CD4-positive, alpha-beta T cell (primary cell): ENCODE results near the gene SUGP1. TPM values are rescaled to one million over a fixed set of nuclear protein-coding genes. Genes with fewer than 3 reads are reported as not detected.
"Not testable (repeated sequence)": the region's sequence is repeated elsewhere in the genome, so short reads cannot be mapped to it uniquely, and the experiment has no call there.

Source experiments
- ATAC-seq: fragments of 200-7000 bp; cut with Tn5 transposase; one replicate; pipeline ENCODE4 v1.10.0; 2022; ENCODE audit warnings: mild to moderate bottlenecking; ENCODE audit not compliant: poor library complexity
- CTCF ChIA-PET: fragments of 350-600 bp; sonication (Branson Sonifier 250); formaldehyde crosslinking; loops from one replicate; lab custom pipeline; 2021; ENCODE audit warnings: antibody characterized with exemption, inconsistent platforms; lab: Charles Lee
- POLR2A ChIA-PET: fragments of 350-600 bp; sonication (Branson Sonifier 250); formaldehyde crosslinking; loops from one replicate; lab custom pipeline; 2021; ENCODE audit warnings: antibody characterized with exemption, inconsistent platforms; lab: Charles Lee
- DNase-seq, 14 experiments: peaks; one replicate each; pipeline ENCODE4 v3.0.0-alpha.2; 2013 to 2020; ENCODE audit warnings: mixed read lengths in 2 of 14
- H3K27ac ChIP-seq, 2 donors: one replicate each; pipeline versions ENCODE4 v1.5.1 to v1.7.0; 2013; ENCODE audit warnings: low read length in 2 of 2, low read depth in 1 of 2, mild to moderate bottlenecking in 1 of 2
- H3K27me3 ChIP-seq, 2 experiments: 1 replicate in 1 of 2; 2 replicates in 1 of 2; pipeline versions ENCODE4 v1.6.1 to v1.7.0; 2013; ENCODE audit warnings: low read length in 2 of 2, control low read depth in 1 of 2, mild to moderate bottlenecking in 1 of 2, moderate library complexity in 1 of 2; ENCODE audit not compliant: insufficient read depth in 2 of 2, control insufficient read depth in 1 of 2
- H3K36me3 ChIP-seq: one replicate; pipeline ENCODE4 v1.6.1; 2013; ENCODE audit warnings: low read length, control low read depth; ENCODE audit not compliant: insufficient read depth
- H3K4me1 ChIP-seq: one replicate; pipeline ENCODE4 v1.6.1; 2013; ENCODE audit warnings: low read length, control low read depth; ENCODE audit not compliant: insufficient read depth
- H3K4me3 ChIP-seq: one replicate; pipeline ENCODE4 v1.5.1; 2013; ENCODE audit warnings: mild to moderate bottlenecking, low read length, moderate library complexity
- H3K9me3 ChIP-seq, 2 experiments: 1 replicate in 1 of 2; 2 replicates in 1 of 2; pipeline versions ENCODE4 v1.6.1 to v1.7.0; 2013; ENCODE audit warnings: low read length in 2 of 2, mild to moderate bottlenecking in 2 of 2, control low read depth in 1 of 2, moderate library complexity in 1 of 2; ENCODE audit not compliant: control insufficient read depth in 1 of 2, insufficient read depth in 1 of 2
- H3K27ac Mint-ChIP-seq: one replicate; pipeline ENCODE4 v1.8.0; 2020; ENCODE audit warnings: mixed read lengths
- H3K27me3 Mint-ChIP-seq: one replicate; pipeline ENCODE4 v1.8.0; 2021; ENCODE audit warnings: mixed read lengths
- H3K36me3 Mint-ChIP-seq: one replicate; pipeline ENCODE4 v1.8.0; 2021; ENCODE audit warnings: low read depth, mixed read lengths
- H3K4me1 Mint-ChIP-seq: one replicate; pipeline ENCODE4 v1.8.0; 2021; ENCODE audit warnings: low read depth, mixed read lengths
- H3K4me3 Mint-ChIP-seq: one replicate; pipeline ENCODE4 v1.8.0; 2020; ENCODE audit warnings: mild to moderate bottlenecking, mixed read lengths
- H3K9me3 Mint-ChIP-seq: one replicate; pipeline ENCODE4 v1.8.0; 2020; ENCODE audit warnings: mixed read lengths
- CTCF ChIP-seq: fragments of 200-600 bp; IDR thresholded peaks from one replicate; pipeline ENCODE4 v1.8.0; 2022; ENCODE audit warnings: antibody characterized with exemption, mild to moderate bottlenecking
- intact Hi-C, 2 experiments: fragments of 100-400 bp; cut with DNase I in 1 of 2; cut with micrococcal nuclease in 1 of 2; formaldehyde crosslinking; loops; one replicate each; pipeline versions ENCODE4 v1.15.1 to v1.9.0; 2023 to 2025; cut with DNase I, micrococcal nuclease
- total RNA-seq, 174 experiments: library from RNA in 2 of 174; stranded (reverse) in 2 of 174; gene quantifications; one replicate each; pipeline ENCODE4 v1.2.3 and lab custom pipeline; 2021 to 2026

Gene SUGP1
- total RNA-seq, 2 experiments from 2014 or later = 49.7 to 56.0 TPM

- no peak for ATAC-seq
- Histone ChIP-seq H3K27ac (no peak overlapping the region), H3K9me3 (no peaks in the 10 kb centered on the region), H3K27me3 (no peaks in the 10 kb centered on the region), H3K4me1 (peaks cover 11% of the 10 kb centered on the region), H3K36me3 (peaks cover 58% of the 10 kb centered on the region), H3K4me3 (no peak overlapping the region)
- ChIA-PET CTCF (no interaction called here), POLR2A (interaction anchor here (1.2 to 1.7 kb wide), 2 partner anchors 10 kb away, joined by 3 to 5 read pairs; no protein-coding TSS in a partner anchor)
- H3K36me3 Mint-ChIP-seq = peaks cover 58% of the 10 kb centered on the region
- no peak overlapping the region for H3K4me3 Mint-ChIP-seq
- no peak overlapping the region for H3K27ac Mint-ChIP-seq
- H3K9me3 Mint-ChIP-seq = no peaks in the 10 kb centered on the region
- intact Hi-C loops = no loop called here
- H3K27me3 Mint-ChIP-seq = no peaks in the 10 kb centered on the region
- no peak for TF ChIP-seq CTCF
- peaks cover 20% of the 10 kb centered on the region for H3K4me1 Mint-ChIP-seq
- peak in 1 of 14 experiments; percentile 17 for DNase-seq
Measured at GRCh38 chr19:19354932-19355331, 34.6 kb upstream of the SUGP1 start.

GRCh38 chr19:19354007-19354406 is 33.7 kb upstream of the SUGP1 start:
- Histone ChIP-seq H3K4me3 (no peak overlapping the region), H3K27me3 (no peaks in the 10 kb centered on the region), H3K36me3 (peaks cover 66% of the 10 kb centered on the region), H3K9me3 (no peaks in the 10 kb centered on the region), H3K27ac (no peak overlapping the region), H3K4me1 (peaks cover 11% of the 10 kb centered on the region)
- ChIA-PET POLR2A (interaction anchor here (1.7 kb wide), 1 partner anchor 11 kb away, joined by 5 read pairs; no protein-coding TSS in a partner anchor), CTCF (no interaction called here)
- Mint-ChIP-seq H3K27me3 (no peaks in the 10 kb centered on the region), H3K9me3 (no peaks in the 10 kb centered on the region), H3K4me1 (peaks cover 19% of the 10 kb centered on the region), H3K36me3 (peaks cover 68% of the 10 kb centered on the region), H3K27ac (no peak overlapping the region), H3K4me3 (no peak overlapping the region)
- DNase-seq = peak in 1 of 14 experiments; percentile 16
- intact Hi-C loops = no loop called here
- TF ChIP-seq CTCF = no peak
- ATAC-seq = no peak

- Mint-ChIP-seq H3K4me3 (no peak overlapping the region), H3K36me3 (peaks cover 66% of the 10 kb centered on the region), H3K4me1 (peaks cover 7% of the 10 kb centered on the region), H3K27me3 (no peaks in the 10 kb centered on the region), H3K9me3 (no peaks in the 10 kb centered on the region), H3K27ac (no peak overlapping the region)
- Histone ChIP-seq H3K9me3 (no peaks in the 10 kb centered on the region), H3K27me3 (no peaks in the 10 kb centered on the region), H3K4me3 (no peak overlapping the region), H3K36me3 (peaks cover 75% of the 10 kb centered on the region), H3K4me1 (no peaks in the 10 kb centered on the region), H3K27ac (no peak overlapping the region)
- DNase-seq (no peak), ATAC-seq (no peak)
- POLR2A ChIA-PET = no interaction called here
- CTCF ChIA-PET = no interaction called here
- intact Hi-C loops = no loop called here
- no peak for TF ChIP-seq CTCF
Measured at GRCh38 chr19:19352823-19353222, 32.5 kb upstream of the SUGP1 start.

- ATAC-seq, H3K27me3 Mint-ChIP-seq, POLR2A ChIA-PET, H3K27ac ChIP-seq, DNase-seq, CTCF ChIA-PET, H3K4me1 Mint-ChIP-seq, H3K4me1 ChIP-seq, H3K9me3 Mint-ChIP-seq, H3K9me3 ChIP-seq, intact Hi-C loops, H3K27ac Mint-ChIP-seq, H3K27me3 ChIP-seq, H3K4me3 ChIP-seq, H3K4me3 Mint-ChIP-seq: not testable (repeated sequence)
- peaks cover 84% of the 10 kb centered on the region for H3K36me3 ChIP-seq
- peaks cover 68% of the 10 kb centered on the region for H3K36me3 Mint-ChIP-seq
Measured at GRCh38 chr19:19350756-19351155, 30.4 kb upstream of the SUGP1 start.
